Activated T-helper 1 cell treated with Interleukin-2 at 50 U/mL for 16 hours (primary cell): ENCODE data around the gene FAM131A.

Source experiments
- DNase-seq: peaks from one replicate; pipeline ENCODE4 v3.0.0-alpha.2; 2020; ENCODE audit warnings: low read depth

Gene FAM131A

DNA sequence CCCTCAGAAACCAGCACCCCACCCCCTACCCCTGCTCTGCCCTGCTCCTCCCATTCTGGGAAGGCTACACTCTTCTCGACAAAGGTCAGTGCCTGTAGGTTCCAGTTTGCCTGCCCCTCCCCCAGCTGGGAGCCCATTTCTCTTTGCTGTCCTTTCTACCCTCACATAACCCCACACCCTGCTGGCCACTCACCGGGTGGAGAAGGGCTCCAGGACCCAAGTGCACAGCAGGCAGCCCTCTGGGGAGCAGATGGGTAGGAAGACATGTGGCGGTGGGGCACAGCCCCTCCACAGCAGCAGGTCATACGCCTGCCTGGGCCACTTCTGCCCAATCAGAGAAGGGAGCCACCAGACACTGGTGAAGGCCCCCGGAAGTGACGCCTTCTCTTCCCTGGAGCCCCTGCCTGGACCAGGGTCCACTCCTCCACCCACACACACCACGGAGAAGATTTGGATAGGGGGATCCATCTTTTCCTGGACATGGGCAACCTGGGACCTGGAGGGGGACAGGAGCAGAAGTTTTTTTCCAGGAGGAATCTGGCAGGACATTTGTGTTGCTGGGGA is 40.6 kb downstream of the FAM131A start, which contains the start of gene THPO:
Gene THPO, minus strand, starts transcription at position 326 of the 564 bp plus-strand sequence. CDS start 1,948 bp downstream, outside the sequence.
- no peak for DNase-seq

DNA sequence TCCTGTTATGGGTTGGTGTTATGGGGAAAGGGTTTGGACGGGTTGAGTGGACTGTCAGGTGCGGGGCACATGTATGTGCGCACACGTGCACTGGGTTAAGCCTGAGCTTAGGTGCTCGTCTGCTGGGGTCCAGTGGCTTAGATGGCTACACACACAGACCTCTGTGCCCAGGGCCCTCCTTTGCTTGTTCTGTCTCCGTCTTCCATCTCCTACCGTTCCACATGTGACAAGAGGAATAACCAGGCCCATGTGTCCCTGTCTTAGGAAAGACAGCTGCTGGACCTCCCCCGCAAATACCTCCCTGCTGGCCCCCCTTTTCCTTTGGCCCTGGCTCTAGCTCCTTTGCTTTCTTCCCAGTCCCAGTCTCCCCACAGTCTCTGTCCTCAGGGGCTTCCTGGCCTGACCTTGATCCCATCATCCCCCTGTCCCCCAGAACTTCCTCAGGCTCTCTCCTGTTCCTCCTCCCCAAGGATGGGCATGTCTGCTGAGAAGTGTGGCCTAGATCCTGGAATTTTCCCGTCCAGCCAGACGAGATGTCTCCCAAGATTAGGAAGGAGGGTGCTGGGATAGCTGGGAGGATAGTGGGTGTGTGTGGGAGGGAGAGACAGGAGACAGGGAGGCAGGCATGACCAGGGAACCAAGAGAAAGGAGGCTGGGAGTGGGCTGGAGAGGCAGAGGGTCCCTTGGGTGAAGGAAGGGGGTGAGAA is 41.4 kb downstream of the FAM131A start:
- DNase-seq = no peak

DNA sequence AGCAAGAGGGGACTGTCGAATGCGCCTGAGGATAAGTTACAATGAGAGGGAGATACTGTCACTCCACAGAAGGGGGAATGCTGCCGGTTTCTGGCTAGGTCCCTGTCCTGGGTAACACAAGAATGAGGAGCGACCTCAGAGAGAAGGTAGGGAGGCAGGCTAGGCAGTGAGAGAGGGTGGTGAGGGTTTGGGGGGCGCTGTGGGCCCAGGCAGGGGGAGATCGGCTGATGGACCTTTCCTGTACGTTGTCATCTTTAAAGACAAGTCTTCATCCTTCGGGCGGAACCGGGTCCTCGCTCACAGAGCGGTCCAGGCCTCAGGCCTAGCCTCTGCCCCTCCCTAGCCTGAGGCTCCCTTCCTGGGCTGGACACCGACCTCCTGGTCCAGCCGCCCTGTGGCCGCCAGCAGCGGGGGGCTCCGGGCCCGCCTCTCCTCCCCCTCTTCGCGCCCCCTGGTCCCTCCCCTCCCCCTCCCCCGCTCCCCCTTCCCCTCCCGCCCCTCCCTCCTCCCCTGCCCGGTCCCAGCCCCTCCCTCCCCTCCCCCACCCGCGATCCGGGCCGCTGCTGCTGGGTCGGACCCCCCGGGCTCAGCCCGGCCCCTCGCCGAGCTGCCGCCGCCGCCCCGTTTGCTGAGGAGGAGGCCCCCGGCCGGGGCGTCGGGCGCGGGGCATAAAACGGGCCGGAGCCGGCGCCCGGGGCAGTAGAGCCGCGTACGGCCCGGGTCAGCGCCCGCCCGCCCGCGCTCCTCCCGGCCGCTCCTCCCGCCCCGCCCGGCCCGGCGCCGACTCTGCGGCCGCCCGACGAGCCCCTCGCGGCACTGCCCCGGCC is 42.2 kb downstream of the FAM131A start, which contains the start of gene CHRD:
Gene CHRD, plus strand, starts transcription at position 697 of the 827 bp plus-strand sequence. CDS start 265 bp downstream, outside the sequence.
- DNase-seq = no peak

DNA sequence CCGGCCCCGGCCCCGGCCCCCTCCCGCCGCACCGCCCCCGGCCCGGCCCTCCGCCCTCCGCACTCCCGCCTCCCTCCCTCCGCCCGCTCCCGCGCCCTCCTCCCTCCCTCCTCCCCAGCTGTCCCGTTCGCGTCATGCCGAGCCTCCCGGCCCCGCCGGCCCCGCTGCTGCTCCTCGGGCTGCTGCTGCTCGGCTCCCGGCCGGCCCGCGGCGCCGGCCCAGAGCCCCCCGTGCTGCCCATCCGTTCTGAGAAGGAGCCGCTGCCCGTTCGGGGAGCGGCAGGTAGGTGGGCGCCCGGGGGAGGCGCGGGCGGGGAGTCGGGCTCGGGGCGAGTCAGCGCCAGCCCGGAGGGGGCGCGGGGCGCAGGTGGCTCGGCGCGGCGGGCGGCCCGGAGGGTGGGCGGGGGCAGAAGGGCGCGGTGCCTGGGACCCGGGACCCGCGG is 42.8 kb downstream of the FAM131A start:
- DNase-seq = no peak

DNA sequence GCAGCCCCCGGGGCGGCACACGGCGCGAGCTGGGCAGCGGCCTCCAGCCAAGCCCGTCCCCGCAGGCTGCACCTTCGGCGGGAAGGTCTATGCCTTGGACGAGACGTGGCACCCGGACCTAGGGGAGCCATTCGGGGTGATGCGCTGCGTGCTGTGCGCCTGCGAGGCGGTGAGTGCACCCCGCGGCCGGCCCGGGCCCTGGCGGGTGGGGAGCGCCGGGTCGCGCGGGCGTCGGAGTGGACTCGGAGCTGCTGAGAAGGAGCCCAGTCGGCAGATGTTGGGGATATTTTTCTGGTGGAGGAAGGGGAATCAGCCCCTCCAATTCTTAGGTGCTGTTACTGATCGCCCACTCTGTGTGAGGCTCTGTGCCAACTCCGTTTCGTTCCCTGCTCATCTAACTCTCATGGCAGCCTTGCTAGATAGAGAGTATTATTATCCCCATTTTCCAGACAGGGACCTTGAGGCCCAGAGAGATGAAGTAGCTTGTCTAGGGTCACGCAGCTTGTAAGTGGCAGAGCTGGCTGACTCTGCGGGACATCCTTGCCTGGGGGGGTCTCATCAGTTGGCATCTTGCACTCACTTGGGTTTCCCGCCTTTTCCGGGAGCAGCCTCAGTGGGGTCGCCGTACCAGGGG is 43.3 kb downstream of the FAM131A start:
- no peak for DNase-seq

DNA sequence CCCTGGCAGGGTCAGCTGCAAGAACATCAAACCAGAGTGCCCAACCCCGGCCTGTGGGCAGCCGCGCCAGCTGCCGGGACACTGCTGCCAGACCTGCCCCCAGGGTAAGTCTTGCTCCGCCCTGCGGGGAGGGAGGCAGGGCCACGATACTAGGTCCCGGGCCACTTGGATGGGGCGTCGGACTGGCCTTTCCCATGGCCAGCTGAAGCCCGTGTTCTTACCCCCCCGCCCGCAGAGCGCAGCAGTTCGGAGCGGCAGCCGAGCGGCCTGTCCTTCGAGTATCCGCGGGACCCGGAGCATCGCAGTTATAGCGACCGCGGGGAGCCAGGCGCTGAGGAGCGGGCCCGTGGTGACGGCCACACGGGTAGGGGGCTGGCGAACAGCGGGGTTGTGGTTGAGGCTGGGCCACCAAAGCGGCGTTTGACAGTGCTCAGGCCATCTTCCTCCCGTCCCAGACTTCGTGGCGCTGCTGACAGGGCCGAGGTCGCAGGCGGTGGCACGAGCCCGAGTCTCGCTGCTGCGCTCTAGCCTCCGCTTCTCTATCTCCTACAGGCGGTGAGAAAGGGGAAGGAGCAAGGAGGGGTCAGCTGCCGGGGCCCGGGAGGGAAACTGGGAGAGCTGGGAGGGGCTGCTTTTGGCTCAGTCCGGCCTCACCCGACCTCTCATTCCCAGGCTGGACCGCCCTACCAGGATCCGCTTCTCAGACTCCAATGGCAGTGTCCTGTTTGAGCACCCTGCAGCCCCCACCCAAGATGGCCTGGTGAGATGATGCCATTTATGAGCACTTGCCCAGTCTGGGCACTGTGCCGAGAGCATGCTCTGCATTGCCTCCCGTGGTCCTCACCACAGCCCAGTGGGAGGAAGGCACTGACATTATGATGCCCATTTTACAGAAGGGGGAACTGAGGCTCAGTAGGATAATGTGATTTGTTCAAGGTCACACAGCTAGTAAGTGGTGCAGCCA is 44.1 kb downstream of the FAM131A start:
- no peak for DNase-seq

DNA sequence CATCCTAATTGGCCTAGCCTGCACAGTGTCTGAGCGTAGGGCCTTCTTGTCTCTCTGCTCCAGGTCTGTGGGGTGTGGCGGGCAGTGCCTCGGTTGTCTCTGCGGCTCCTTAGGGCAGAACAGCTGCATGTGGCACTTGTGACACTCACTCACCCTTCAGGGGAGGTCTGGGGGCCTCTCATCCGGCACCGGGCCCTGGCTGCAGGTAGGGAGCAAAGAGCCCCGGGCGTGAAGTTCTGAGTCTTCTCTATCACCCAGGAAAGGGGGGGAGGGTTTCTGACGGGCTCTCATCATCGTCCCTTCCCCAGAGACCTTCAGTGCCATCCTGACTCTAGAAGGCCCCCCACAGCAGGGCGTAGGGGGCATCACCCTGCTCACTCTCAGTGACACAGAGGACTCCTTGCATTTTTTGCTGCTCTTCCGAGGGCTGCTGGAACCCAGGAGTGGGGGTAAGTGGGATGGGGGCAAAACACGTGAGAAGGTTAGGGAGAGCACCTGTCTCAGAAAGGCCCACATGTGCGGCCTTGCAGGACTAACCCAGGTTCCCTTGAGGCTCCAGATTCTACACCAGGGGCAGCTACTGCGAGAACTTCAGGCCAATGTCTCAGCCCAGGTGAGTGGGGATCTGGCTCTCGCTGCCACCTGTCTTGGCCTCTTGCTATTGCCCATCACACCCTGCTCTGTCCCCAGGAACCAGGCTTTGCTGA is 45.1 kb downstream of the FAM131A start:
- no peak for DNase-seq

DNA sequence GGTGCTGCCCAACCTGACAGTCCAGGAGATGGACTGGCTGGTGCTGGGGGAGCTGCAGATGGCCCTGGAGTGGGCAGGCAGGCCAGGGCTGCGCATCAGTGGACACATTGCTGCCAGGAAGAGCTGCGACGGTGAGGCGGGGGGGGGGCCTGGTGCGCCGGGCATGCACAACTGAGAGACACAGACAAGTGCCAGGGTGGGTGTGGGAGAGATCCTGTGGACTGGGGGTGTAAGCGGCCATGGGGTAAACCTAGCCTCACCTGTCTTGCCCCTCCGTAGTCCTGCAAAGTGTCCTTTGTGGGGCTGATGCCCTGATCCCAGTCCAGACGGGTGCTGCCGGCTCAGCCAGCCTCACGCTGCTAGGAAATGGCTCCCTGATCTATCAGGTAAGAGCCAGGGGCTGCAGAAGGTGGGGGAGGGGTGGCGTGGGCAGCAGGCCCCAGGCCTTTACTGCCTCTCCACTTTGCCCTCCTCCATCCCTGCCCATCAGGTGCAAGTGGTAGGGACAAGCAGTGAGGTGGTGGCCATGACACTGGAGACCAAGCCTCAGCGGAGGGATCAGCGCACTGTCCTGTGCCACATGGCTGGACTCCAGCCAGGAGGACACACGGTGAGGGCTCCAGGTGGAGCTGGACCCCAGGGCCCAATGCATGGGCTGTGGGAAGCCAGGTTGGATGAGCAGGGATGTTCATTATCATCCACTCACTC is 45.8 kb downstream of the FAM131A start:
- DNase-seq = no peak

DNA sequence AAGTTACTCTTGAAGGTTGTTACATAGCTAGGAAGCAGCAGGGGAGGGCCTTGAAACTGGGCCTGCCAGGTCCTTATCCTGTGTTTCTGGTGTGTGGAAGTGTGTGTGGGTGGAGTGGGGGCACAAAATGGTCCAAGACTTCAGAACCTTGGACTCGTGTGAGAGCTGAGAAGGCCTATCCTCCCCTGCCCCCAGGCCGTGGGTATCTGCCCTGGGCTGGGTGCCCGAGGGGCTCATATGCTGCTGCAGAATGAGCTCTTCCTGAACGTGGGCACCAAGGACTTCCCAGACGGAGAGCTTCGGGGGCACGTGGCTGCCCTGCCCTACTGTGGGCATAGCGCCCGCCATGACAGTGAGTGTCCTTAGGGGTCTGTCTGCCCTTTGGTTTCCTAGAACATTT is 46.9 kb downstream of the FAM131A start:
- DNase-seq = no peak

DNA sequence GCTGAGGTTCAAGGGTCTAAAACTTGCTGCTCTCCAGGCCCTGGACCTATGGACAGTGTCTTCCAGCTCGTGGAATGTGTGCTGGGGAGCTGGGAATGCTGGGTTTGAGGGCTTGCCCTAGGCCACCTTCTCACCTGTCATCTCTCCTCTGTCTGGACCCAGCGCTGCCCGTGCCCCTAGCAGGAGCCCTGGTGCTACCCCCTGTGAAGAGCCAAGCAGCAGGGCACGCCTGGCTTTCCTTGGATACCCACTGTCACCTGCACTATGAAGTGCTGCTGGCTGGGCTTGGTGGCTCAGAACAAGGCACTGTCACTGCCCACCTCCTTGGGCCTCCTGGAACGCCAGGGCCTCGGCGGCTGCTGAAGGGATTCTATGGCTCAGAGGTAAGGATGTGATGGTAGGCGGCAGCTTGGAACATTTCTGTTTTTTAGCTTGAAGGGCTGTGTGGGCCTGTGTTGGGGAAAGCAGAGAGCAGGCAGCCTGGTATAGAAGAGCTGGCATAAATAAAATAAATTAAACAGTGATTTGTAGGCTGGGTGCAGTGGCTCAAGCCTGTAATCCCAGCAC is 47.5 kb downstream of the FAM131A start:
- DNase-seq = no peak

DNA sequence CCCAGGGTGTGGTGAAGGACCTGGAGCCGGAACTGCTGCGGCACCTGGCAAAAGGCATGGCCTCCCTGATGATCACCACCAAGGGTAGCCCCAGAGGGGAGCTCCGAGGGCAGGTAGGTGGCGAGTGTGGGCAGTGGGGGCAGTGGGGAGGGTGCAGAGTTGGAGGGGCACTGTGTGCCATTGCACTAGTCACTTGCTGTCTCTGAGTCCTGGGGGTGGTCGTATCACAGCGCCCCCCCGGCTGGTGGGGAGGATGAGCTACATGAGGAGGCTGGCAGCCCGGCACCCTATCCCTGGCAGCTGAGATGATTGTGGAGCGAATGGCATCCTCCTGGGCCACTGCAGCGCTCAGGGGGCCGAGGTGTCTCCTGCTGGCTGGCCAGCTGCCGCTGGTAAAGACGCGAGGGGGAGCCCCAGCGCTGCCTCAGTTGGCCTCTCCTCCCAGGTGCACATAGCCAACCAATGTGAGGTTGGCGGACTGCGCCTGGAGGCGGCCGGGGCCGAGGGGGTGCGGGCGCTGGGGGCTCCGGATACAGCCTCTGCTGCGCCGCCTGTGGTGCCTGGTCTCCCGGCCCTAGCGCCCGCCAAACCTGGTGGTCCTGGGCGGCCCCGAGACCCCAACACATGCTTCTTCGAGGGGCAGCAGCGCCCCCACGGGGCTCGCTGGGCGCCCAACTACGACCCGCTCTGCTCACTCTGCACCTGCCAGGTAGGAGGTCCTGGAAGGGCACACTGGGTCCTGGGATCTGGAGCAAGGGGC is 48.8 kb downstream of the FAM131A start:
- DNase-seq = no peak

DNA sequence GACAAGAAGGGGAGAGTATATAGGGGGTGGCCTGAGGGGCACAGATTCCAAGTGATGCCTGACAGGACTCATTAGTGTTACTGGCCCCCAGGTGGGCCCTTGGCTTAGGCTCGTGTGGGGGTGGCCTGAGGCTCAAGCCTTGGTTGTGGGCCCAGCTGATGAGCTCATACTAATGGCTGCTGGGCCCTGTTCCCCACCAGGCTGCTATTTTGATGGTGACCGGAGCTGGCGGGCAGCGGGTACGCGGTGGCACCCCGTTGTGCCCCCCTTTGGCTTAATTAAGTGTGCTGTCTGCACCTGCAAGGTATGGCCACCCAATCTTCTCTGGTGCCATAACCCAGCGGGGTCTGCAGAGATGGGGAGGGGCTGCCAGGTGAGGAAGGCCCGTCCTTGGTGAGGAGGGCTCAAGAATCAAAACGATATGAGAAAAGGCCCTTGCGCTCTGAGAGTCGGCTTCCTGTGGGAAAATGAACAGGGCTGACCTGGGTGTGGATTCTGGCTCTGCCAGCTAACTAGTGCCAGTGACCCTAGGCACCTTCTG is 49.8 kb downstream of the FAM131A start:
- DNase-seq = no peak

DNA sequence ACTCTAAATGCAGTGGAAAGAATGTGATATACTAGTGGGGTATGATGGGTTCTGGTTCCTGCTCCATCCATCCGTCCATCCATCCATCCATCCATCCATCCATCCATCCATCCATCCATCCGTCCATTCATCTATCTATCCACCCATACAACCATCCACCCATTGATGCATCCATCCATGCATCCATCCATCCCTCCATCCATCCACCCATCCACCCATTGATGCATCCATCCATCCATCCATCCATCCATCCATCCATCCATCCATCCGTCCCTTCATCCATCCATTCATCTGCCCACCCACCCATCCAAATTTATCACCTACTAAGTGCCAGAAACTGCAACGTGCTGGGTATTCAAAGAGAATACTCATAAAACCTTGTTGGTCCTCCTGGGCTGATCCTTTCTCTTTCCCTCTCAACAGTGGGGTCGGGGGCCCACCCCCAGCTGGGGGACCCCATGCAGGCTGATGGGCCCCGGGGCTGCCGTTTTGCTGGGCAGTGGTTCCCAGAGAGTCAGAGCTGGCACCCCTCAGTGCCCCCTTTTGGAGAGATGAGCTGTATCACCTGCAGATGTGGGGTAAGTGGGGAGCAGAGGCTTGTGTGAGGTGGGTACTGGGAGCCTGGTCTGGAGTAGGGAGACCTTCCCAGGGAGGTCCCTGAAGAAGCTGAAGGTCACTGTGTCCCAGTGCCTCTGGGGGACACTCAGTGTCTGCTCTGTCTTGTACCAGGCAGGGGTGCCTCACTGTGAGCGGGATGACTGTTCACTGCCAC is 51.0 kb downstream of the FAM131A start:
- no peak for DNase-seq

DNA sequence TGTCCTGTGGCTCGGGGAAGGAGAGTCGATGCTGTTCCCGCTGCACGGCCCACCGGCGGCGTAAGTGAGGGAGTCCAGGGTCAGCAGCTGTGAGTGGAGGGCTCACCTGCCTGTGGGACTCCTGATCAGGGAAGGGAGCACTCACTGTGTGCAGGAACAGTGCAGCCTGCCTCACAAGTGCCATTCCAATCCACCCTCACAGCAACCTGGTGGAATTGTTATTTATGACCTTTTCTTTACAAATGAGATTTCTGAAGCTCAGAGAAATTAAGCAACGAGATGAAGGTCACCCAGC is 51.5 kb downstream of the FAM131A start:
- no peak for DNase-seq

DNA sequence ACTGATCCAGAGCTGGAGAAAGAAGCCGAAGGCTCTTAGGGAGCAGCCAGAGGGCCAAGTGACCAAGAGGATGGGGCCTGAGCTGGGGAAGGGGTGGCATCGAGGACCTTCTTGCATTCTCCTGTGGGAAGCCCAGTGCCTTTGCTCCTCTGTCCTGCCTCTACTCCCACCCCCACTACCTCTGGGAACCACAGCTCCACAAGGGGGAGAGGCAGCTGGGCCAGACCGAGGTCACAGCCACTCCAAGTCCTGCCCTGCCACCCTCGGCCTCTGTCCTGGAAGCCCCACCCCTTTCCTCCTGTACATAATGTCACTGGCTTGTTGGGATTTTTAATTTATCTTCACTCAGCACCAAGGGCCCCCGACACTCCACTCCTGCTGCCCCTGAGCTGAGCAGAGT is 52.0 kb downstream of the FAM131A start:
- DNase-seq = no peak

DNA sequence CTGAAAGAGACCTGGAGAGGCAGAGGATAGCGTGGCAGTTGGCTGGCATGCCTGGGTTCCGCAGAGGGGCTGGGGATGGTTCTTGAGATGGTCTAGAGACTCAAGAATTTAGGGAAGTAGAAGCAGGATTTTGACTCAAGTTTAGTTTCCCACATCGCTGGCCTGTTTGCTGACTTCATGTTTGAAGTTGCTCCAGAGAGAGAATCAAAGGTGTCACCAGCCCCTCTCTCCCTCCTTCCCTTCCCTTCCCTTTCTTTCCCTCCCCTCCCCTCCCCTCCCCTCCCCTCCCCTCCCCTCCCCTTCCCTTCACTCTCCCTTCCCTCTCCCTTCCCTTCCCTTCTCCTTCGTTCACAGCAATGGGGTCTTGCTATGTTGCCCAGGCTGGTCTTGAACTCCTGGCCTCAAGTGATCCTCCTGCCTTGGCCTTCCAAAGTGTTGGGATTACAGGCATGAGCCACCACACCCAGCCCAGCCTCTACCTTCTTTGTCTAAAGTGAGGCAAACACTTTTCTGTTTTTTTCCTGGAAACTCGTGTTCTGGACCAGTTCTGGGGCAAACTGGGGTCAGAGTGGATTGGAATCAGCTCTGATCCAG is 52.6 kb downstream of the FAM131A start:
- DNase-seq = no peak

DNA sequence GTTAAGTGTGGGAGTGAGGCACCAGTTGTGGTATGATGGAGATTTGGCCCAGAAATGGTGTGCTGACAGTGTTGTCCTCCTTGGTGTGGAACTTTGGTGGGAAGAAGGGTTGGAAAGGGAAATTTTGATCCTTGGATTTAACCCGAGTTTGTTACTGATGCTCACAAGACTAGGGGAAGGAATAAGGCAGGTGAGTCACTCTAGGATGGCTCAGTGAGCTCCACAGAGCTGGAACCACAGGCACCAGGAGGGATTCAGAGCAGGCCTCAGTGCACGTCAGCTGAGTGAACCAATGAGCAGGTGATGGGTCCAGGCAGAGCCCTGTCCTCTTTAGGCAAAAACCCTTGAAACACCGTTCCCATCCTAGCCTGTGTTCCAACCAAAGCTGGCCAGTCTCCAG is 53.9 kb downstream of the FAM131A start:
- no peak for DNase-seq

DNA sequence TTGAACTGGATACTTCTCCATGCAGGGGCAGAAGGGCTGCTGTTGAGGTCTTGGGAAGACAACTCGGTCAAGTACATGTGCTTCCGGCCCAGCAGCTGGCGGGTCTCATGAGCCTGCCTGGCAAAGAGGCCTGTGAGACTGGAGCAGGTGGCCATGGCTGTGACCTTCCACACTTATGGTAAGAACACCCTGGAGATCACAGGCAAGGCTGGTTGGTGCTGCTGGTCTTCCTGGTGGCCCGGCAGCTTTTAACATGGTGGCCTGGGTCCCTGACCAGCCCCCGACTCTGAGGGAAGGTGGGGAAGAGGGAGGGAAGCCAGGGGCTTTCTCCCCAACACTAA is 57.9 kb downstream of the FAM131A start:
- no peak for DNase-seq
